Psoas muscle (tissue), 8 donors: ENCODE results near the gene FYB1. TPM values are rescaled to one million over a fixed set of nuclear protein-coding genes. Genes with fewer than 3 reads are reported as not detected.

Source experiments
- ATAC-seq, 4 donors: fragments of 200-7000 bp; cut with Tn5 transposase; one replicate each; pipeline ENCODE4 v1.9.1; 2020; ENCODE audit warnings: moderate library complexity in 3 of 4, mild to moderate bottlenecking in 2 of 4
- DNase-seq, 2 donors: peaks; one replicate each; pipeline ENCODE4 v3.0.0-alpha.2; 2020
- H3K27ac ChIP-seq: fragments of 200-600 bp; one replicate; pipeline ENCODE4 v1.8.0; 2022
- H3K27me3 ChIP-seq, 3 donors: fragments of 200-600 bp in 1 of 3; one replicate each; pipeline versions ENCODE4 v1.6.1 to v1.8.0; 2013 to 2022; ENCODE audit warnings: low read length in 2 of 3, mild to moderate bottlenecking in 2 of 3, moderate library complexity in 1 of 3; ENCODE audit not compliant: insufficient read depth in 3 of 3
- H3K36me3 ChIP-seq, 2 donors: fragments of 200-600 bp in 1 of 2; one replicate each; pipeline versions ENCODE4 v1.6.1 to v1.8.0; 2013 to 2022; ENCODE audit warnings: low read depth in 1 of 2, mild to moderate bottlenecking in 1 of 2, moderate library complexity in 1 of 2; ENCODE audit not compliant: insufficient read depth in 1 of 2
- H3K4me1 ChIP-seq: fragments of 200-600 bp; one replicate; pipeline ENCODE4 v1.8.0; 2022
- H3K4me3 ChIP-seq: fragments of 200-600 bp; one replicate; pipeline ENCODE4 v1.8.0; 2022; ENCODE audit warnings: mild to moderate bottlenecking
- H3K9me3 ChIP-seq: fragments of 200-600 bp; one replicate; pipeline ENCODE4 v1.8.0; 2022
- WGBS, 3 donors: extraction: QIAGEN DNeasy Blood & Tissue Kit; methylation state at CpG; one replicate each; pipeline versions ENCODE4 v1.1.6 to v1.1.7; 2013; 5-methylcytosine and 5-hydroxymethylcytosine counted together
- intact Hi-C, 2 donors: fragments of 100-400 bp; cut with DNase I; formaldehyde crosslinking; loops; one replicate each; pipeline versions ENCODE4 v1.11.0 to v1.14.2; 2022
- polyA plus RNA-seq, 3 donors: library from polyadenylated mRNA; stranded (reverse); fragments of 200-250 nt; gene quantifications; one replicate each; pipeline ENCODE4 v1.2.3, GENCODE V29; 2013
- total RNA-seq, 4 donors: library from RNA; stranded (reverse); fragmentation: NEBNext Ultra II Directional in 2 of 4; extraction: Animal tissue kit (Norgen Biotek cat#: 25700) in 2 of 4; gene quantifications; one replicate each; pipeline versions ENCODE4 v1.2.1 to v1.2.4, GENCODE V29; 2021 to 2023
- TF ChIP-seq, protein P1 (sequence below): fragments of 200-600 bp; IDR thresholded peaks from one replicate; pipeline ENCODE4 v1.8.0; 2022; ENCODE audit warnings: antibody characterized with exemption
- donor health status: healthy with polysubstance abuse.
- donor health status: DM: no; HTN: no; CAD: no; lungs with moderate emphysema.
- donor health status: Bipolar disorder and iron deficiency.
- donor health status: healthy.
- donor health status: DM: yes; HTN: yes; CAD: no.
- donor health status: DM: no; HTN: no; CAD: no.
- donor health status: DM: no; HTN: no; CAD: no.
- donor health status: DM: yes; HTN: yes; CAD: no.

The FYB1 gene
- total and polyA plus RNA-seq, 7 donors = 0.22 to 3.2 (median 1.3) TPM

DNA sequence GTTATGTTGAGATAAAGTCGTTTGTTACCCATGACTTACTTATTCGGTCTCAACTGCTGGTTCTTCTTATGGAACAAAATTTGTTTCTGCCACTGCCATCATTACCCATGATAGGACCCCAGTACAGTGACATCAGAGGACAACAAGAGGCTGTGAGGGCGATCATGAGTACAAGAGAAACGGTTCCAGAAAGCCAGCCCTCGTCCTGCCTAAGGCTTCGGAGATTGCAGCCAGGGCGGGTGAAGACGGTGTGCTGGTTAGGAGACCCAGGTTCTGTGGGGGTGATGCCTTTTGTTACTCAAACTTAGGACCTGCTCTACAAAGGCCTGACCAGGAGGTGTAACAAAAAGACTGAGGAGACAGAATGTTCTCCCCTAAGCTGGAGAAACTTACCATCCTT, 10.9 kb downstream of the FYB1 start:
- Histone ChIP-seq H3K4me3 (no peak overlapping the region), H3K9me3 (no peaks in the 10 kb centered on the region), H3K27me3 (no peaks in the 10 kb centered on the region), H3K27ac (no peak overlapping the region), H3K36me3 (no peaks in the 10 kb centered on the region), H3K4me1 (no peaks in the 10 kb centered on the region)
- intact Hi-C loops = no loop called here
- WGBS, 3 donors = 83 to 89% (median 87%) methylated on average over 8 of the region's 8 CpGs
- TF ChIP-seq, protein P1, sequence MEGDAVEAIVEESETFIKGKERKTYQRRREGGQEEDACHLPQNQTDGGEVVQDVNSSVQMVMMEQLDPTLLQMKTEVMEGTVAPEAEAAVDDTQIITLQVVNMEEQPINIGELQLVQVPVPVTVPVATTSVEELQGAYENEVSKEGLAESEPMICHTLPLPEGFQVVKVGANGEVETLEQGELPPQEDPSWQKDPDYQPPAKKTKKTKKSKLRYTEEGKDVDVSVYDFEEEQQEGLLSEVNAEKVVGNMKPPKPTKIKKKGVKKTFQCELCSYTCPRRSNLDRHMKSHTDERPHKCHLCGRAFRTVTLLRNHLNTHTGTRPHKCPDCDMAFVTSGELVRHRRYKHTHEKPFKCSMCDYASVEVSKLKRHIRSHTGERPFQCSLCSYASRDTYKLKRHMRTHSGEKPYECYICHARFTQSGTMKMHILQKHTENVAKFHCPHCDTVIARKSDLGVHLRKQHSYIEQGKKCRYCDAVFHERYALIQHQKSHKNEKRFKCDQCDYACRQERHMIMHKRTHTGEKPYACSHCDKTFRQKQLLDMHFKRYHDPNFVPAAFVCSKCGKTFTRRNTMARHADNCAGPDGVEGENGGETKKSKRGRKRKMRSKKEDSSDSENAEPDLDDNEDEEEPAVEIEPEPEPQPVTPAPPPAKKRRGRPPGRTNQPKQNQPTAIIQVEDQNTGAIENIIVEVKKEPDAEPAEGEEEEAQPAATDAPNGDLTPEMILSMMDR = no peak
- no peak for ATAC-seq
- DNase-seq = no peak

DNA sequence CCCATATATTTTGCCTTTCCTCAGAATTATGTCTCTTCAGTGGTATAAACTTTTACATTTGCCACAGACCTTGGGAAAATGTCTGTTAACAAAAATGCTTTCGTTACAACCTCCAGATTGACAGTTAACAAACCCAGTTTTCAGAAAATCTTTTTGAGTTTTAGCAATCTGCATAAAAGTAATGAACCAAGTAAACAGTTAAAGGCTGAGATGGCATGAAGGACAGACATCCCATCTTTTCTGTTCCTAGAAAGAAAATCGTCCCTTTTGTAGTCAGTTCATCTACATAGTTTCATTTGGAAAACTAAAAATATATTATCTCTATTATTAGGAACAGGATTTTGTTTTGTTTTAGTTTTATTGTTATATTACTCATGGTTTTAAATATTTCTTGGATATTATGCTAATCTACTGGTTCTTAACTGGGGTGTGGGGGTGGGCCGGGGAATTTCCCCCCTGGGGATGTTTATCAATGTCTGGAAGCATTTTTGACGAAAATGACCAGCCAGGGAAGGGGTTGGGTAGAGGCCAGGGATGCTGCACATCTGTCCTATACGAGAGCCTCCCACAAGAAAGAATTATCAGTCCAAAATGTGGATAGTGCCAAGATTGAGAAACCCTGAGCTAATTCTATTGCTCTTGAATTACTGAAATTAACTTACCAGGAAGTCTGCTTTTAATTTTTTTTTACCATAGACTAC, 11.9 kb downstream of the FYB1 start:
- H3K36me3 ChIP-seq = no peaks in the 10 kb centered on the region
- no peak for ATAC-seq
- intact Hi-C loops = no loop called here
- TF ChIP-seq, protein P1 = no peak
- WGBS, 3 donors = 35 to 46% (median 43%) methylated on average over 5 of the region's 5 CpGs
- H3K27me3 ChIP-seq = no peaks in the 10 kb centered on the region
- H3K27ac ChIP-seq = no peak overlapping the region
- no peaks in the 10 kb centered on the region for H3K9me3 ChIP-seq
- H3K4me1 ChIP-seq = no peaks in the 10 kb centered on the region
- DNase-seq = no peak
- no peak overlapping the region for H3K4me3 ChIP-seq

DNA sequence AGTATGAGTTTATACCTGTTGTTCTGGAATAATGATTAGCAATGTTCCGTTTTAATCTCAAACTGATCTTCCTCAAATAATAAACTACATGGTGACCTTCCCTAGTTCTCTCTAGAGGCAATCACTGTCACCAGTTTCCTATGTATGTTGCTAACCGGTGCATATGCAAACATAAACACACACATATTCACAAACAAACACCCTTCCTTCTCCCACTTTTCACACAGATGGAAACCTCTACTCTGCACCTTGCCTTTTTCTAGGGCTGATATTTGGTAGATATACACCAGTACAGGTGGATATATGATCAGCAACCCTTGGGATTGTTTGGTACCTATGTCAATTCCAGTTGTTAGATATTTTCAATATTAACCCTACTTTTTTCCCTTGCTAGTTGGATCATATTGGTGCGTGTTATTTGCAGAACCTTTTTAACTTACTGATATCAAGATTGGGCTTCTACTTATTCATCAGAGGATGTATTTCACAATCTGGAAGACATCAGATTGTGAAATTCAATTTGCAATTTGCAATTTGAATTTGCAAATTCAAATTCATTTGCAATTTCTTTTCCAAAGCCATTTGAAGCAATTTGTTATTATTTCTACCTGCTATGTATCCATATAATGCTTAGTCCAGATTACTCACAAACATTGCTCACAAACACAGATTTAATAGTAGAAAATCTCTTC, 12.6 kb downstream of the FYB1 start:
- no peak overlapping the region for H3K4me3 ChIP-seq
- H3K9me3 ChIP-seq = no peaks in the 10 kb centered on the region
- TF ChIP-seq, protein P1 = no peak
- H3K4me1 ChIP-seq = no peaks in the 10 kb centered on the region
- H3K36me3 ChIP-seq = no peaks in the 10 kb centered on the region
- WGBS, 3 donors = 84 to 87% (median 86%) methylated on average over 3 of the region's 3 CpGs
- H3K27me3 ChIP-seq = no peaks in the 10 kb centered on the region
- intact Hi-C loops = no loop called here
- ATAC-seq (no peak), DNase-seq (no peak)
- H3K27ac ChIP-seq = no peak overlapping the region

DNA sequence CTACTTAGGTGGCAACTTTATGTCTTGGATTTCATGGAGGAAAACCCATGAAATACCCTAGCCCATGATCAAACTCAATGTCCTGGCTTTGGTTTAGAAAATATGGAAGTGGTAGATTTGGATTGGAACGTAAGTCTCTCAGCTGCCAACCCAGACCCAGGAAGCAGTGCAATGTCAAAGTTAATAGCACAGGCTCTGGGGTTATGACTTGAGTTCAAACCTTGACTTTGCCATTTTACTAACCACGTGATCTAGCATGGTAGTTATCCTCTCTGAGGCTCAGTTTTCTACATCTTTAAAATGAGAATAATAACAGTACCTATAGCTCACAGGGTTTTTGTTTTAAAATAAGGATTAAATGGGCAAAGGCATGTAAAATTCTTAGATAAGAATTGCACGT, 13.8 kb downstream of the FYB1 start:
- Histone ChIP-seq H3K27ac (no peak overlapping the region), H3K36me3 (no peaks in the 10 kb centered on the region), H3K9me3 (no peaks in the 10 kb centered on the region), H3K4me1 (no peaks in the 10 kb centered on the region), H3K4me3 (no peak overlapping the region), H3K27me3 (no peaks in the 10 kb centered on the region)
- DNase-seq (no peak), ATAC-seq (no peak)
- WGBS, 3 donors = 74 to 79% (median 76%) methylated on average over 3 of the region's 3 CpGs
- TF ChIP-seq, protein P1 = no peak
- intact Hi-C loops = no loop called here
